HG03025 (cell line): ENCODE results near the gene KCNJ3.
"Not testable (repeated sequence)": the region's sequence is repeated elsewhere in the genome, so short reads cannot be mapped to it uniquely, and the experiment has no call there.

Experiments used
- ATAC-seq: cut with Tn5 transposase; IDR thresholded peaks from one replicate; pipeline ENCODE4 v1.9.1; 2021; ENCODE audit warnings: mild to moderate bottlenecking, moderate library complexity; ENCODE audit not compliant: unreplicated experiment, low FRiP score

The KCNJ3 gene

GRCh38 chr2:154837035-154837434 lies 138.5 kb downstream of the KCNJ3 start:
- no peak for ATAC-seq

GRCh38 chr2:154844513-154844912 lies 146.0 kb downstream of the KCNJ3 start:
- ATAC-seq, result no peak

DNA sequence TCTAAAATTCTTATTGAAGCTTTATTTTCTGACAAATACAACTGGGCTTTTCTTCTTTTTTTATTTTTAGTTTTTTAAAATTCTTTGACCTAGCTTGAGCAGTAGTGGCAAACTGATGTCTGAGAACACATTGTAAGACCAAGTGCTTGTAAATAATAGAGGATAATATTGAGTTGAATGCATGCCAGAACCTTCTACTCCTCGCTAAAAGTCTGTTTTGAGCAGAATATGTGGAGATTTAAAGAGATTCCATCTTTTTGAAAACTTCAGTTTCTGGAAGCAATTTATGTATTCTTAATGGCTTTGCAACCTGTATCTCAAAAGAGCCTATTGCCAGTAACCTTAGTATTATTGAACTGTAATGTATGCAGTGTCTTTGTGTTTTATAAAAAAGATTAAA lies 148.3 kb downstream of the KCNJ3 start:
- no peak for ATAC-seq

- no peak for ATAC-seq
These were observed 151.0 kb downstream of the KCNJ3 start for GRCh38 chr2:154849482-154849881.

GRCh38 chr2:154850532-154850931 lies 152.0 kb downstream of the KCNJ3 start:
- ATAC-seq, result no peak

GRCh38 chr2:154855138-154855537 lies 156.6 kb downstream of the KCNJ3 start:
- ATAC-seq, result no peak

DNA sequence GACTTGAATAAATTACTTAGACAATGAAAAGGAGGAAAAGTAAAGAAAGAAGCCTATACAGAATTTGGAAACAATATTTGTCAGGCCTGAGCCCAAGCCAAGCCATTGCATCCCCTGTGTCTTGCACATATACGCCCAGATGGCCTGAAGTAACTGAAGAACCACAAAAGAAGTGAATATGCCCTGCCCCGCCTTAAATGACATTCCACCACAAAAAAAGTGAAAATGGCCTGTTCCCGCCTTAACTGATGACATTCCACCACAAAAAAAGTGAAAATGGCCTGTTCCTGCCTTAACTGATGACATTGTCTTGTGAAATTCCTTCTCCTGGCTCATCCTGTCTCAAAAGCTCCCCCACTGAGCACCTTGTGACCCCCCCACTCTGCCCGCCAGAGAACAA lies 168.7 kb downstream of the KCNJ3 start:
- ATAC-seq, result not testable (repeated sequence)

GRCh38 chr2:154875999-154876398 lies 177.5 kb downstream of the KCNJ3 start:
- no peak for ATAC-seq

DNA sequence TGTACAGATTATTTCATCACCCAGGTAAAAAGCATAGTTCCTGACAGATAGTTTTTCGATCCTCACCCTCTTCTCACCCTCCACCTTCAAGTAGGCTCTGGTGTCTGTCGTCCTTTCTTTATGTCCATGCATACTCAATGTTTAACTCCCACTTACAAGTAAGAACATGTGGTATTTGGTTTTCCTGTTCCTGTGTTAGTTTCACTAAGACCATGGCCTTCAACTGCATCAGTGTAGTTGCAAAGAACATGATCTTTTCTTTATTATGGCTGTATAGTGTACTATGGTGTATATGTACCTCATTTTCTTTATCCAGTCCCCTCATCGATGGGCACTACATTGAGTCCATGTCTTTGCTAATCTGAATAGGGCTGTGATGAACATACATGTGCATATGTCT lies 184.2 kb downstream of the KCNJ3 start:
- ATAC-seq, result no peak

- ATAC-seq, result no peak
These were observed 187.8 kb downstream of the KCNJ3 start for GRCh38 chr2:154886316-154886715.

DNA sequence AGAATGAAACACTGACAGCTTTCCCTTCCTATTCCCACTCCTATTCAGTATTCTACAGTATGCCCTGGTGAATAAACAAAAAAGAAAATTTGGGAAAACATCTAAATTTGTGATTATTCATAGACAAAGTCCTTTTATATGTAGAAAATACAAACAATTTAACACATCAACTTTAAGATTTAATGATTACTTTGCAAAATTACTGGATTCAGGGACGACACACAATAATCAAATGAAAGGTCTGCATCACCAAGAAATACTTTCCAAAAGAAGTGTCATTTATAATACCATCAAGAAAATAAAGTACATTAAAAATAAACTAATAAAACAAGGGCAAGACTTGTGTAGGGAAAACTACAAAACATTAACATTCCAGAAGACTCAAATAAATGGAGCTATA lies 199.8 kb downstream of the KCNJ3 start:
- ATAC-seq, result no peak

DNA sequence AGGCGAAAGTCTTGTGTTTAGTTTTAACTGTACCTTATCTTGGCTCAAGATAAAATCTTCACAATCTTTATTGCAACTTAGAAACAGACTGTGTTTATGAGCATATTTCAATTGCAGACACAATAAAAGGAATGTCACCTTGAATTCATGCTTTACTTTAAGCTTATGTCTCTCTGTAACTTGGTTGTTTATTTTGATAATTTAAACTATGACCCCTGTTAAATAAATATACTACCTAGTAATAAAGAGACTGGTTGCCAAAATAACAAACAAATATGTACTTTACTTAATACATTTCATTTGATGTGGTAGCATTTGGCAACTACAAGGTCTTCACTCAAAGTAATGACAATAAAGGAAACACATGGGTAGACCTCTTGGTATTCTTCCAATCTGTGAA lies 202.6 kb downstream of the KCNJ3 start:
- no peak for ATAC-seq
